GM12801 (cell line): ENCODE data around the gene CSRP1.

Experiments
- TF ChIP-seq, protein P1 (sequence below): IDR thresholded peaks from one replicate; pipeline ENCODE4 v1.5.1; 2011; ENCODE audit warnings: control low read depth; ENCODE audit not compliant: insufficient read length; ENCODE audit errors: extremely low read depth

The CSRP1 gene

DNA sequence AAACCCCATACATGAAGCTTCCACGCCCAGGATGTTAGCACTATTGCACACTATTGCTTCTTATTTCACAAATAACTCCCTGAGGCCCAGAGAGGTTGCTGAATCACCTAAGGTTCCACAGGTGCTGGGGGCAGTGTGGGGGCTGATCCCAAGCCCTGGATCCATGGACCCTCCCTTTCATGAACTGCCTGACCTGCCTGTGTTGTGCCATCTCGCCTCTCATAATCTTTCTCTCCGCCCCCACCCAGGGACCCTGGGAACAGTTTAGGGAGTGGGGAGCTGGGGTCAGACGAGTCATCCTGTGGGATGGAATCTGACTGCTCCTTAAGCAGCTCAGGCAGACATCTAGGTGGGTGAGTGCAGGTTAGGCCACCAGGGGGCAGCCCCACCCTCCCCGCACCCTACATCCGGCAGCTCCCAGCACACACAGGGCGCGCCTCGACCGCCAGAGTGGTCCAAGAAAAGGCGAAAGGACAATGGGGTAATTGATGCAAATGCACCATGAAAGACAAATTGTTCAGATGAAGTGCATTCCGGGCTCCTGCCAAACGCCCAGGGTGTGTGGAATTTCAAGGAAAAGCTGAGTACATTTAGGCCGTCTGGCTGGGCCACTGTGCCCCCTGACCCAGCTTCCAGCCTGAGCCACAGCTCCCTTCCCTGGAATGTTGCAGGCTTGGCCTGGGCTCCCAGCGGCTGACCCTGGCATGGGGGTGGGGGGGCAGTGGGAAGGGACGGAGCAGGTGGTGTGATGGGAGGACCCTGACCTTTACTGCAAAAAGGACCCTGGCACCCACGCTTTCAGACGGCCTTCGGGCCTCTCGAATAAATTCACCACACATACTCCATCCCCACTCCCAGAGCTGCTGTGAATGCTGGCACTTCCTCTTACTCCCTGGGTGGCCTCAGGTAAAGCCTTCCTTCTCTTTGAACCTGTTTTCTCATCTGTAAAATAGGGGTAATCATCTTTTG, 58.7 kb downstream of the CSRP1 start:
- TF ChIP-seq, protein P1, sequence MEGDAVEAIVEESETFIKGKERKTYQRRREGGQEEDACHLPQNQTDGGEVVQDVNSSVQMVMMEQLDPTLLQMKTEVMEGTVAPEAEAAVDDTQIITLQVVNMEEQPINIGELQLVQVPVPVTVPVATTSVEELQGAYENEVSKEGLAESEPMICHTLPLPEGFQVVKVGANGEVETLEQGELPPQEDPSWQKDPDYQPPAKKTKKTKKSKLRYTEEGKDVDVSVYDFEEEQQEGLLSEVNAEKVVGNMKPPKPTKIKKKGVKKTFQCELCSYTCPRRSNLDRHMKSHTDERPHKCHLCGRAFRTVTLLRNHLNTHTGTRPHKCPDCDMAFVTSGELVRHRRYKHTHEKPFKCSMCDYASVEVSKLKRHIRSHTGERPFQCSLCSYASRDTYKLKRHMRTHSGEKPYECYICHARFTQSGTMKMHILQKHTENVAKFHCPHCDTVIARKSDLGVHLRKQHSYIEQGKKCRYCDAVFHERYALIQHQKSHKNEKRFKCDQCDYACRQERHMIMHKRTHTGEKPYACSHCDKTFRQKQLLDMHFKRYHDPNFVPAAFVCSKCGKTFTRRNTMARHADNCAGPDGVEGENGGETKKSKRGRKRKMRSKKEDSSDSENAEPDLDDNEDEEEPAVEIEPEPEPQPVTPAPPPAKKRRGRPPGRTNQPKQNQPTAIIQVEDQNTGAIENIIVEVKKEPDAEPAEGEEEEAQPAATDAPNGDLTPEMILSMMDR: no peak

DNA sequence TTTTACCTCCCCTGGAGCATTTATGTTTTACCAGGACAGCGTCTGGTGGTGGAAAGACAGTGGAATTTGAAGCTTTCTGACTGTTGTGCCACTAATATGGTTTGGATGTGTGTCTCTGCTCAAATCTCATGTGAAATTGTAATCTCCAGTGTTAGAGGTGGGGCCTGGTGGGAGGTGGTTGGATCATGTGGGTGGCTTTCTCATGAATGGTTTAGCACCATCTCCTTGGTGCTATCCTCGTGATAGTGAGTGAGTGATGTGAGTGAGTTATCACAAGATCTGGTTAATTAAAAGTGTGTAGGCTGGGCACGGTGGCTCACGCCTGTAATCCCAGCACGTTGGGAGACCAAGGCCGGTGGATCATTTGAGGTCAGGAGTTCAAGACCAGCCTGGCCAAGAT, 61.6 kb downstream of the CSRP1 start:
- TF ChIP-seq, protein P1: no peak

DNA sequence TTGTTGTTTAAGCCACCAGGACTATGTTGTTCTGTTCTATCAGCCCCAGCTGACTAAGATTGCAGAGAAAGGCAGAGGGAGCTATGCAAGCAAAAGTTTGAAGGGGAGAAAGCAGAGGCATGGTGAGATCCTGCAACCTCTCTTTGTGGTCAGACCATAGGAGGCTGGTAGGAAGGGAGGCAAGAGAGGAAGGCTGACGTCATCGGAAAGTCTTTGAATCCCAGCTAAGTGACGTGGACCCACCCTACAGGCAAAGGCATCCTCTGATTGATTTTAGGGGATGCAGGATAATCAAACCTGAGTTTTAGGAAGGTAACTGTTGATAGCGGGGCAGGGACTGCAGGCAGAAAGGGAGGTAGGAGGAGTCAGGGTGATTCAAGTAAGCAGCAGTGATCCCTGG, 62.1 kb downstream of the CSRP1 start:
- TF ChIP-seq, protein P1: no peak

DNA sequence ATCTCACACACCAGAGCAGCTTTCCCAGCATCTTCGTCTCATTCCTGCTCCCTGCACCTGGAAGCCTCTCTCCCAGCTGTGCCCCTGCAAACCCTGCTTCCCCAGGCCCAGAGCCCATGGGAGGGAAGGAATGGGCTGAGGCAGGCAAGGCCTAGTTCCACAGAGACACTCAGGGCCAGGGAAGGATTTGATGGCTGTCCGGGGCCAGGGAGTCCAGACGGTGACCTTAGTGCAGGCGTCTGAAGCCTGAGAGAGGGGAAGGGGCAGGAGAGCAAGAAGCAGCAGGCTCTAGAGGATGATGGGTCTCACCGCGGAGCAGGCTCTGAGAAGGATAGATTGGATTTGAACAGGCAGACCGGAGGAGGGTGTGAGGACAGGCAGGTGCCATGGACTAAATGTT, 63.2 kb downstream of the CSRP1 start:
- TF ChIP-seq, protein P1: no peak

DNA sequence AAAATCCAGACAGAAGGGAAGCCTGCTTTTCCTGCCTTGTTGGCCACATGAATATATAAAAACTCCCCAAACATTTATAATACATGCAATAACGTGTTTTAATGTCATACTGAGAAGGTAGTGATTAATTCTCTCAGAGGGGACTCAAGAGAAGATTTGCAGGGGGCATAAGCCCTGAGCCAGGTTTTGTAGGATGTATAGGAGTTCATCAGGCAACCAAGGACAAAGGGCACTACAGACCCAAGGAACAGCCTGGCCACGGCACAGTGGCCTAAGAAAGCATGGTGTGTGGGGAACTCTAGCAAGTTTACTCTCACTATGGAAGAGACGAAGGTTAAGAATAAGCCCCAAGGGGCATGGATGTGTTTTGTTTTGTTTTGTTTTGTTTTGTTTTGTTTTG, 70.0 kb downstream of the CSRP1 start:
- TF ChIP-seq, protein P1: no peak

DNA sequence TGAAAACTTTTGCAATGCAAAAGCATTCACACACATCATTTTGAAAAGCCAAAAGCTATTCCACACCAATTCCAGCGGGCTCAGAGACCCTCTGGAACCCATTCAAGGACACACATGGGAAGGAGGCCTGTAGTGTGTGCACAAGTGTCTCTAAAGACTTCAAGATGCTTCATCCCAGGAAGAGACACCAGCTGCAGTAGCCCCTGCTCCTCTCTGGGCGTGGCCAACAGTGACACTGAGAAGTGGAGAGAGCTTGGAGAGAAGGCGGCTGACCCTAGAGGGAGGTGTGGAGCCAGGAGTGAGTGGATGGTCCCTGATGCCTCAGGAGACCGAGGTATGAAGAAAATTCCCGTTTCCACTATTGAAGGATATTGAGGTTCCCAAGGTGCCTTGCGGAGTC, 70.5 kb downstream of the CSRP1 start:
- TF ChIP-seq, protein P1: no peak

DNA sequence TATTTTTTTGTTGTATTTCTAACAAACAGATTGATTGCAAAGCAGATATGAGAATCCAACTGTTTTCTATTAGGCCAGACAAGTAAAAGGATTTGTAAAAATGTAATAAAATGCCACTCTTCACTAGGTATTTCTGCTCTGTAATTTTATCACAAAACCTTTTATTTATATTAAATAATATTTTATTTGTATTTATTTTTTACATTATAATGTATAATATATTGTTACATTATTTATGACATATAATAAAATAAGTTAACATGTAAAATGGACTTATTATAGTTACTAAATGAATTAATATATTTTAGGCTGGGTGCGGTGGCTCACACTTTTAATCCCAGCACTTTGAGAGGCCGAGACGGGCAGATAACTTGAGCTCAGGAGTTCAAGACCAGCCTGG, 72.7 kb downstream of the CSRP1 start:
- TF ChIP-seq, protein P1: no peak
